H9 (cell line): Measurements from ENCODE around the gene CRYGN. TPM values are rescaled to one million over a fixed set of nuclear protein-coding genes. Genes with fewer than 3 reads are reported as not detected.

Source experiments
- DNase-seq: peaks from one replicate; pipeline ENCODE4 v3.0.0-alpha.2; 2017
- H2AFZ ChIP-seq: one replicate; pipeline ENCODE4 v1.6.1; 2013; ENCODE audit warnings: mild to moderate bottlenecking, low read length, control low read depth, moderate library complexity
- H2AK5ac ChIP-seq: 2 replicates; pipeline ENCODE4 v1.6.1; 2013; ENCODE audit warnings: low read length, control low read depth, mixed read lengths; ENCODE audit not compliant: insufficient read length
- H2BK120ac ChIP-seq: one replicate; pipeline ENCODE4 v1.6.1; 2013; ENCODE audit warnings: low read depth, mild to moderate bottlenecking, low read length, control low read depth, inconsistent platforms; ENCODE audit not compliant: poor library complexity, severe bottlenecking
- H2BK12ac ChIP-seq: 2 replicates; pipeline ENCODE4 v1.6.1; 2013; ENCODE audit warnings: low read length, control low read depth, mixed read lengths, low read depth; ENCODE audit not compliant: insufficient read length
- H2BK15ac ChIP-seq: 2 replicates; pipeline ENCODE4 v1.6.1; 2013; ENCODE audit warnings: low read depth, low read length, control low read depth
- H2BK20ac ChIP-seq: one replicate; pipeline ENCODE4 v1.6.1; 2013; ENCODE audit warnings: low read depth, mild to moderate bottlenecking, low read length, control low read depth, inconsistent platforms; ENCODE audit not compliant: poor library complexity, severe bottlenecking
- H2BK5ac ChIP-seq: 2 replicates; pipeline ENCODE4 v1.6.1; 2013; ENCODE audit warnings: low read length, control low read depth, mixed read lengths; ENCODE audit not compliant: insufficient read length
- H3K14ac ChIP-seq: 2 replicates; pipeline ENCODE4 v1.6.1; 2013; ENCODE audit warnings: low read length, control low read depth; ENCODE audit not compliant: insufficient read depth
- H3K18ac ChIP-seq: 2 replicates; pipeline ENCODE4 v1.6.1; 2013; ENCODE audit warnings: low read depth, mild to moderate bottlenecking, mixed read lengths, low read length, control low read depth; ENCODE audit not compliant: insufficient read length
- H3K23ac ChIP-seq: 2 replicates; pipeline ENCODE4 v1.6.1; 2013; ENCODE audit warnings: low read length, control low read depth, mixed read lengths, low read depth; ENCODE audit not compliant: insufficient read length
- H3K23me2 ChIP-seq: 2 replicates; pipeline ENCODE4 v1.6.1; 2013; ENCODE audit warnings: low read depth, mild to moderate bottlenecking, mixed read lengths, low read length, control low read depth; ENCODE audit not compliant: insufficient read length, poor library complexity, severe bottlenecking
- H3K27ac ChIP-seq: 2 replicates; pipeline ENCODE4 v1.5.1; 2013; ENCODE audit warnings: low read length, control low read depth, mixed read lengths, low read depth; ENCODE audit not compliant: insufficient read length
- H3K27me3 ChIP-seq: 2 replicates; pipeline ENCODE4 v1.6.1; 2013; ENCODE audit warnings: low read length, control low read depth, inconsistent platforms; ENCODE audit not compliant: insufficient read depth
- H3K4ac ChIP-seq: 2 replicates; pipeline ENCODE4 v1.6.1; 2013; ENCODE audit warnings: low read depth, mild to moderate bottlenecking, control low read depth, inconsistent platforms, low read length, moderate library complexity
- H3K4me1 ChIP-seq: 2 replicates; pipeline ENCODE4 v1.6.1; 2013; ENCODE audit warnings: low read length, control low read depth, inconsistent platforms; ENCODE audit not compliant: insufficient read depth
- H3K4me2 ChIP-seq: 2 replicates; pipeline ENCODE4 v1.6.1; 2013; ENCODE audit warnings: low read length, control low read depth, mixed read lengths; ENCODE audit not compliant: insufficient read length, insufficient read depth
- H3K56ac ChIP-seq: 2 replicates; pipeline ENCODE4 v1.6.1; 2013; ENCODE audit warnings: low read depth, mild to moderate bottlenecking, mixed read lengths, low read length, control low read depth; ENCODE audit not compliant: insufficient read length
- H3K79me1 ChIP-seq: 2 replicates; pipeline ENCODE4 v1.6.1; 2013; ENCODE audit warnings: low read depth, mild to moderate bottlenecking, moderate library complexity, low read length, control low read depth, inconsistent platforms; ENCODE audit not compliant: insufficient read depth, poor library complexity, severe bottlenecking
- H3K79me2 ChIP-seq: 2 replicates; pipeline ENCODE4 v1.6.1; 2013; ENCODE audit warnings: low read length, control low read depth, inconsistent platforms; ENCODE audit not compliant: insufficient read depth
- H3K9ac ChIP-seq: 2 replicates; pipeline ENCODE4 v1.6.1; 2013; ENCODE audit warnings: low read length, control low read depth, mixed read lengths; ENCODE audit not compliant: insufficient read length; ENCODE audit errors: extremely low read depth
- H3K9me3 ChIP-seq: one replicate; pipeline ENCODE4 v1.6.1; 2013; ENCODE audit warnings: low read depth, low read length, inconsistent platforms; ENCODE audit not compliant: control insufficient read depth
- H3T11ph ChIP-seq: one replicate; pipeline ENCODE4 v1.6.1; 2013; ENCODE audit warnings: mild to moderate bottlenecking, low read length, control low read depth, inconsistent platforms
- H4K20me1 ChIP-seq: one replicate; pipeline ENCODE4 v1.6.1; 2013; ENCODE audit not compliant: control insufficient read depth, insufficient read length, insufficient read depth
- H4K5ac ChIP-seq: 2 replicates; pipeline ENCODE4 v1.6.1; 2013; ENCODE audit warnings: low read depth, mild to moderate bottlenecking, mixed read lengths, low read length, control low read depth; ENCODE audit not compliant: insufficient read length
- H4K8ac ChIP-seq: replicated peaks from 2 replicates; pipeline ENCODE4 v1.6.1; 2013; ENCODE audit warnings: low read length, control low read depth, mixed read lengths, low read depth; ENCODE audit not compliant: insufficient read length
- H4K91ac ChIP-seq: 2 replicates; pipeline ENCODE4 v1.6.1; 2013; ENCODE audit warnings: low read depth, mild to moderate bottlenecking, moderate library complexity, mixed read lengths, low read length, control low read depth; ENCODE audit not compliant: insufficient read length
- H3K27ac Mint-ChIP-seq, 3 experiments: 2 replicates in 2 of 3; 3 replicates in 1 of 3; pipeline ENCODE4 v1.8.0; 2020 to 2021; ENCODE audit warnings: mixed read lengths in 3 of 3, mild to moderate bottlenecking in 1 of 3, moderate library complexity in 1 of 3
- H3K27me3 Mint-ChIP-seq: 2 replicates; pipeline ENCODE4 v1.8.0; 2021; ENCODE audit warnings: low read depth, mild to moderate bottlenecking, moderate library complexity, mixed read lengths
- H3K36me3 Mint-ChIP-seq, 3 experiments: 2 replicates in 2 of 3; 3 replicates in 1 of 3; pipeline ENCODE4 v1.8.0; 2020 to 2021; ENCODE audit warnings: low read depth in 3 of 3, mixed read lengths in 3 of 3; ENCODE audit not compliant: insufficient read depth in 1 of 3
- H3K4me1 Mint-ChIP-seq, 2 experiments: 2 replicates each; pipeline ENCODE4 v1.8.0; 2020; ENCODE audit warnings: mixed read lengths in 2 of 2
- H3K4me3 Mint-ChIP-seq, 2 experiments: 2 replicates in 1 of 2; 3 replicates in 1 of 2; pipeline ENCODE4 v1.8.0; 2020 to 2021; ENCODE audit warnings: mild to moderate bottlenecking in 2 of 2, mixed read lengths in 2 of 2, moderate library complexity in 1 of 2
- H3K9me3 Mint-ChIP-seq, 2 experiments: 2 replicates in 1 of 2; 3 replicates in 1 of 2; pipeline ENCODE4 v1.8.0; 2020; ENCODE audit warnings: mild to moderate bottlenecking in 2 of 2, mixed read lengths in 2 of 2, moderate library complexity in 1 of 2
- CTCF ChIP-seq: fragments of 200-600 bp; sonication (generic); conservative IDR thresholded peaks from 3 replicates; pipeline ENCODE4 v1.8.0; 2021; ENCODE audit warnings: antibody characterized with exemption, mild to moderate bottlenecking
- WGBS: extraction: QIAGEN DNeasy Blood & Tissue Kit; methylation state at CpG from one replicate; pipeline ENCODE4 v1.1.7; 2013; ENCODE audit warnings: missing lambda C conversion rate, low lambda C conversion rate, mixed read lengths; ENCODE audit not compliant: insufficient read length; ENCODE audit errors: extremely low coverage; 5-methylcytosine and 5-hydroxymethylcytosine counted together
- total RNA-seq: library from RNA; stranded (reverse); gene quantifications from 2 replicates; pipeline ENCODE4 v1.2.1, GENCODE V29; 2021

The CRYGN gene
- total RNA-seq, 1 experiment from 2014 or later = 1.8 TPM

DNA sequence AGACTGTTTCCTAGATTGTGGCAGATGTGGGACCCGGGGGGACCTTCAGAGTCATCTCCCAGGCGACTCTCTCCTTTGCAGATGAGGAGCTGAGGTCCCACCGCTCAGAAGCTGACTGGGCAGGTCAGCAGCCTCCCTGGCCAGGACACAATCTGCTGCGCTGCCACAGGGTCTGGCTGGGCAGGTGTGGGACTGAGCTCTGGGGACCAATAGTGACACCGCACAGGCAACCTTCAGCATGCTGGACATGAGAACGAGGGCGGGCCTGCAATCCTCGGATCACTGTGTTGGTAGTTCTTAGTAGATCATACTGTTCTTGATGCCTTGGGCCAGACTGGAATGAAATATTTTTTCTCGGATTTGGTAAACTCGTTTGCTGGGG, 20.5 kb upstream of the CRYGN start:
- no peak for TF ChIP-seq CTCF
- Mint-ChIP-seq H3K27ac (peak overlapping the region in 1 of 3 experiments; percentile 10; a peak in 2 of 7 replicates), H3K9me3 (peaks cover 41 to 42% of the 10 kb centered on the region in 2 experiments), H3K36me3 (peaks cover 40 to 51% (median 41%) of the 10 kb centered on the region in 3 experiments), H3K27me3 (peaks cover 3% of the 10 kb centered on the region; the same call in 1 of the 2 replicates), H3K4me3 (no peak overlapping the region), H3K4me1 (peaks cover 60 to 64% of the 10 kb centered on the region in 2 experiments)
- no peak overlapping the region for H2BK20ac ChIP-seq
- H3K79me1 ChIP-seq = no peaks in the 10 kb centered on the region
- peak overlapping the region; percentile 69 for H3K18ac ChIP-seq
- no peak overlapping the region for H2AFZ ChIP-seq
- H2AK5ac ChIP-seq = no peak overlapping the region
- no peak overlapping the region for H2BK120ac ChIP-seq
- no peaks in the 10 kb centered on the region for H3K27me3 ChIP-seq
- no peak overlapping the region for H3K4ac ChIP-seq
- no peak overlapping the region for H3K27ac ChIP-seq
- no peaks in the 10 kb centered on the region for H3K79me2 ChIP-seq
- H3K4me2 ChIP-seq = no peak overlapping the region
- no peak overlapping the region for H3K9ac ChIP-seq
- DNase-seq = no peak
- H3K56ac ChIP-seq = no peak overlapping the region
- H3K23ac ChIP-seq = no peak overlapping the region
- no peak overlapping the region for H4K8ac ChIP-seq
- H3K4me1 ChIP-seq = peaks cover 8% of the 10 kb centered on the region; the same call in 1 of the 2 replicates
- H4K5ac ChIP-seq = no peak overlapping the region
- no peaks in the 10 kb centered on the region for H3K9me3 ChIP-seq
- no peak overlapping the region for H2BK5ac ChIP-seq
- no peak overlapping the region for H3T11ph ChIP-seq
- no CpG with 5 or more reads among the region's 10 CpGs for WGBS
- H4K91ac ChIP-seq = no peak overlapping the region
- peak overlapping the region; percentile 75; the same call in 1 of the 2 replicates for H3K14ac ChIP-seq
- H2BK15ac ChIP-seq = no peak overlapping the region
- no peaks in the 10 kb centered on the region for H4K20me1 ChIP-seq
- H3K23me2 ChIP-seq = no peaks in the 10 kb centered on the region
- no peak overlapping the region for H2BK12ac ChIP-seq
